Astrocyte (in vitro differentiated cells and primary cell): Measurements from ENCODE around the gene LOC128125822.

Source experiments
- CTCF ChIP-seq: IDR thresholded peaks from 2 replicates; pipeline ENCODE4 v1.5.1; 2011; ENCODE audit warnings: low read depth, mild to moderate bottlenecking, inconsistent platforms, low read length, moderate library complexity; ENCODE audit not compliant: insufficient read depth
- EZH2 ChIP-seq: IDR thresholded peaks from 2 replicates; pipeline ENCODE4 v1.6.1; 2012; ENCODE audit warnings: mild to moderate bottlenecking, low read length, inconsistent platforms; ENCODE audit not compliant: insufficient read depth

- TF ChIP-seq EZH2 = no peak
- no peak for TF ChIP-seq CTCF
These were observed 6.5 kb downstream of the LOC128125822 start for GRCh38 chr6:63578757-63579156.
